Middle frontal gyrus (tissue), 1 donor: ENCODE data around the gene P2RX2.
"Not testable (repeated sequence)": the region's sequence is repeated elsewhere in the genome, so short reads cannot be mapped to it uniquely, and the experiment has no call there.

Experiments
- DNase-seq: peaks from one replicate; pipeline ENCODE4 v3.0.0-alpha.2; 2015; ENCODE audit warnings: low spot score; ENCODE audit errors: extremely low spot score

P2RX2 gene

GRCh38 chr12:132583411-132583710 lies 35.2 kb upstream of the P2RX2 start:
- DNase-seq: no peak

- no peak for DNase-seq
Observed at GRCh38 chr12:132583736-132584135, 34.8 kb upstream of the P2RX2 start.

- no peak for DNase-seq
Observed at GRCh38 chr12:132584429-132584828, 34.1 kb upstream of the P2RX2 start.

- DNase-seq: no peak
Observed at GRCh38 chr12:132585177-132585576, 33.4 kb upstream of the P2RX2 start.

GRCh38 chr12:132586929-132587328 lies 31.6 kb upstream of the P2RX2 start:
- DNase-seq: no peak

GRCh38 chr12:132587781-132588180 lies 30.8 kb upstream of the P2RX2 start:
- DNase-seq: no peak

- DNase-seq: no peak
Observed at GRCh38 chr12:132588319-132588718, 30.3 kb upstream of the P2RX2 start.

GRCh38 chr12:132588821-132589669 lies 29.5 kb upstream of the P2RX2 start:
- DNase-seq: no peak

- no peak for DNase-seq
Observed at GRCh38 chr12:132591107-132591935, 27.3 kb upstream of the P2RX2 start.

- no peak for DNase-seq
Observed at GRCh38 chr12:132592282-132592970, 26.1 kb upstream of the P2RX2 start.

- DNase-seq: no peak
Observed at GRCh38 chr12:132593071-132593470, 25.5 kb upstream of the P2RX2 start.

- no peak for DNase-seq
Observed at GRCh38 chr12:132593521-132593920, 25.1 kb upstream of the P2RX2 start.

- DNase-seq: peak; percentile 80
Observed at GRCh38 chr12:132593938-132594358, 24.6 kb upstream of the P2RX2 start.

GRCh38 chr12:132595183-132595582 lies 23.4 kb upstream of the P2RX2 start:
- no peak for DNase-seq

- no peak for DNase-seq
Observed at GRCh38 chr12:132596016-132596415, 22.6 kb upstream of the P2RX2 start.

GRCh38 chr12:132597333-132598316 lies 21.0 kb upstream of the P2RX2 start:
- DNase-seq: no peak

- DNase-seq: not testable (repeated sequence)
Observed at GRCh38 chr12:132599502-132599901, 19.1 kb upstream of the P2RX2 start.

- no peak for DNase-seq
Observed at GRCh38 chr12:132600048-132601032, 18.2 kb upstream of the P2RX2 start.

- no peak for DNase-seq
Observed at GRCh38 chr12:132601171-132601883, 17.2 kb upstream of the P2RX2 start.
